Skin of body (tissue), 2 donors: ENCODE measurements around the gene CEP89. TPM values are rescaled to one million over a fixed set of nuclear protein-coding genes. Genes with fewer than 3 reads are reported as not detected.
"Not testable (repeated sequence)": the region's sequence is repeated elsewhere in the genome, so short reads cannot be mapped to it uniquely, and the experiment has no call there.

Source experiments
- DNase-seq: peaks from one replicate; lab custom pipeline; 2025; lab: John Stamatoyannopoulos, UW
- total RNA-seq: library from RNA; depleted of rRNA; stranded (reverse); fragments of >200 nt; gene quantifications from one replicate; pipeline ENCODE4 v1.2.3, GENCODE V29; 2014

Gene CEP89
- total RNA-seq, 1 donor from 2014 or later = 9.5 TPM

GRCh38 chr19:32966750-32967149, 5.0 kb downstream of the CEP89 start:
- no peak for DNase-seq

GRCh38 chr19:32945260-32945659, 26.5 kb downstream of the CEP89 start:
- DNase-seq = no peak

GRCh38 chr19:32941273-32941672, 30.5 kb downstream of the CEP89 start:
- not testable (repeated sequence) for DNase-seq

- DNase-seq = no peak
These were observed 35.7 kb downstream of the CEP89 start for GRCh38 chr19:32936065-32936464.

- DNase-seq = no peak
These were observed 36.1 kb downstream of the CEP89 start for GRCh38 chr19:32935629-32936028.

GRCh38 chr19:32933571-32933970, 38.2 kb downstream of the CEP89 start:
- DNase-seq = no peak

GRCh38 chr19:32930567-32930966, 41.2 kb downstream of the CEP89 start:
- DNase-seq = no peak

- DNase-seq = no peak
These were observed 43.0 kb downstream of the CEP89 start for GRCh38 chr19:32928806-32929205.

- no peak for DNase-seq
These were observed 47.6 kb downstream of the CEP89 start for GRCh38 chr19:32924200-32924599.

GRCh38 chr19:32921624-32922023, 50.1 kb downstream of the CEP89 start:
- no peak for DNase-seq

GRCh38 chr19:32919365-32919764, 52.4 kb downstream of the CEP89 start:
- DNase-seq = no peak

- no peak for DNase-seq
These were observed 54.2 kb downstream of the CEP89 start for GRCh38 chr19:32917616-32917996.

- no peak for DNase-seq
These were observed 54.7 kb downstream of the CEP89 start for GRCh38 chr19:32916969-32917615.

- DNase-seq = no peak
These were observed 56.7 kb downstream of the CEP89 start for GRCh38 chr19:32914879-32915660.

GRCh38 chr19:32911467-32911866, 60.3 kb downstream of the CEP89 start:
- no peak for DNase-seq

GRCh38 chr19:32910874-32911273, 60.9 kb downstream of the CEP89 start:
- DNase-seq = no peak

- DNase-seq = no peak
These were observed 61.7 kb downstream of the CEP89 start for GRCh38 chr19:32910094-32910493.

- no peak for DNase-seq
These were observed 62.5 kb downstream of the CEP89 start for GRCh38 chr19:32909257-32909656.

- DNase-seq = no peak
These were observed 63.0 kb downstream of the CEP89 start for GRCh38 chr19:32908641-32909190.

GRCh38 chr19:32902448-32902847, 69.3 kb downstream of the CEP89 start:
- no peak for DNase-seq

- DNase-seq = no peak
These were observed 70.1 kb downstream of the CEP89 start for GRCh38 chr19:32901504-32902161.

- DNase-seq = no peak
These were observed 75.1 kb downstream of the CEP89 start for GRCh38 chr19:32896516-32897214.
